Neural cell (in vitro differentiated cells): ENCODE results near the gene CISD2. TPM values are rescaled to one million over a fixed set of nuclear protein-coding genes. Genes with fewer than 3 reads are reported as not detected.

ENCODE experiments used
- H2AFZ ChIP-seq: fragments of 200-600, 300-800 bp; sonication (generic), shearing (Covaris generic); 2 replicates; pipeline ENCODE4 v1.6.0; 2014; ENCODE audit warnings: low read depth, mild to moderate bottlenecking, antibody characterized with exemption, low read length, moderate library complexity
- H3F3A ChIP-seq: fragments of 200-600 bp; shearing (Covaris generic); 2 replicates; pipeline ENCODE4 v1.6.1; 2016; ENCODE audit warnings: mild to moderate bottlenecking, moderate library complexity, mixed read lengths, antibody characterized with exemption, low read length; ENCODE audit not compliant: insufficient read depth, poor library complexity, severe bottlenecking
- H3K27ac ChIP-seq: fragments of 200-600, 300-800 bp; sonication (generic), shearing (Covaris generic); 2 replicates; pipeline ENCODE4 v1.5.1; 2014; ENCODE audit warnings: mild to moderate bottlenecking, low read length, moderate library complexity
- H3K27me3 ChIP-seq: fragments of 300-800, 200-600 bp; sonication (generic), shearing (Covaris generic); 2 replicates; pipeline ENCODE4 v1.6.0; 2014; ENCODE audit warnings: mild to moderate bottlenecking, low read depth, low read length, moderate library complexity; ENCODE audit not compliant: insufficient read depth
- H3K36me3 ChIP-seq: fragments of 300-800, 200-600 bp; sonication (generic), shearing (Covaris generic); 2 replicates; pipeline ENCODE4 v1.5.1; 2014; ENCODE audit warnings: mild to moderate bottlenecking, antibody characterized with exemption, low read length, moderate library complexity; ENCODE audit not compliant: insufficient read depth
- H3K4me2 ChIP-seq: fragments of 300-800, 200-600 bp; sonication (generic), shearing (Covaris generic); 2 replicates; pipeline ENCODE4 v1.6.0; 2014; ENCODE audit warnings: mild to moderate bottlenecking, low read length
- H3K4me3 ChIP-seq: fragments of 300-800, 200-600 bp; sonication (generic), shearing (Covaris generic); 2 replicates; pipeline ENCODE4 v1.5.1; 2014; ENCODE audit warnings: mild to moderate bottlenecking, low read length, moderate library complexity
- H3K79me2 ChIP-seq: fragments of 200-600 bp; shearing (Covaris generic); replicated peaks from 2 replicates; pipeline ENCODE4 v1.6.0; 2014; ENCODE audit warnings: mild to moderate bottlenecking, low read length, moderate library complexity; ENCODE audit not compliant: insufficient read depth
- H3K9ac ChIP-seq: fragments of 300-800, 200-600 bp; sonication (generic), shearing (Covaris generic); 2 replicates; pipeline ENCODE4 v1.6.1; 2016; ENCODE audit warnings: mild to moderate bottlenecking, low read length, mixed read lengths
- H3K9me2 ChIP-seq: fragments of 200-600 bp; shearing (Covaris generic); 2 replicates; pipeline ENCODE4 v1.6.1; 2016; ENCODE audit warnings: mild to moderate bottlenecking, low read length, mixed read lengths; ENCODE audit not compliant: insufficient read depth
- H3K9me3 ChIP-seq: fragments of 200-600, 300-800 bp; sonication (generic), shearing (Covaris generic); 2 replicates; pipeline ENCODE4 v1.6.1; 2016; ENCODE audit warnings: mild to moderate bottlenecking, mixed run types, low read length, moderate library complexity, mixed read lengths
- H4K20me1 ChIP-seq: fragments of 200-600 bp; shearing (Covaris generic); 2 replicates; pipeline ENCODE4 v1.6.1; 2016; ENCODE audit warnings: mild to moderate bottlenecking, mixed run types; ENCODE audit not compliant: insufficient read depth
- CTCF ChIP-seq: fragments of 450-650 bp; IDR thresholded peaks from 2 replicates; pipeline ENCODE4 v1.5.1; 2014; ENCODE audit warnings: antibody characterized with exemption, mild to moderate bottlenecking, moderate library complexity; ENCODE audit not compliant: poor library complexity, severe bottlenecking
- EP300 ChIP-seq: fragments of 450-650 bp; conservative IDR thresholded peaks from 2 replicates; pipeline ENCODE4 v1.6.1; 2014; ENCODE audit warnings: antibody characterized with exemption, mild to moderate bottlenecking, moderate library complexity; ENCODE audit not compliant: poor library complexity, severe bottlenecking
- EZH2 ChIP-seq: fragments of 200-600, 300-800 bp; shearing (Covaris generic), sonication (generic); IDR thresholded peaks from 2 replicates; pipeline ENCODE4 v1.6.1; 2014; ENCODE audit warnings: antibody characterized with exemption, low read length, borderline replicate concordance, mild to moderate bottlenecking; ENCODE audit not compliant: insufficient read depth, poor library complexity, severe bottlenecking
- MXI1 ChIP-seq: fragments of 450-650 bp; conservative IDR thresholded peaks from 2 replicates; pipeline ENCODE4 v1.6.1; 2014; ENCODE audit warnings: antibody characterized with exemption, mild to moderate bottlenecking; ENCODE audit not compliant: poor library complexity, severe bottlenecking
- POLR2AphosphoS5 ChIP-seq: IDR thresholded peaks from 2 replicates; pipeline ENCODE4 v1.6.1; 2012
- RAD21 ChIP-seq: fragments of 450-650 bp; conservative IDR thresholded peaks from 2 replicates; pipeline ENCODE4 v1.6.1; 2014; ENCODE audit warnings: antibody characterized with exemption, mild to moderate bottlenecking, moderate library complexity
- REST ChIP-seq: IDR thresholded peaks from 2 replicates; pipeline ENCODE4 v1.6.1; 2012; ENCODE audit warnings: borderline replicate concordance
- SMC3 ChIP-seq: fragments of 450-650 bp; conservative IDR thresholded peaks from 2 replicates; pipeline ENCODE4 v1.6.1; 2014; ENCODE audit warnings: antibody characterized with exemption, mild to moderate bottlenecking, moderate library complexity; ENCODE audit not compliant: poor library complexity
- TAF1 ChIP-seq: IDR thresholded peaks from 2 replicates; pipeline ENCODE4 v1.6.1; 2012; ENCODE audit warnings: low read depth
- polyA plus RNA-seq: library from polyadenylated mRNA; depleted of rRNA; stranded (reverse); fragments of >200 nt; gene quantifications from 2 replicates; pipeline ENCODE4 v1.2.3, GENCODE V29; 2014

The CISD2 gene
- polyA plus RNA-seq, 1 donor from 2014 or later, result 102 TPM

GRCh38 chr4:102828497-102828808 lies 40.3 kb upstream of the CISD2 start:
- Histone ChIP-seq H3K9me2 (no peaks in the 10 kb centered on the region), H3K9me3 (no peaks in the 10 kb centered on the region), H3K36me3 (no peaks in the 10 kb centered on the region), H2AFZ (peak overlapping the region; percentile 90), H3K79me2 (peaks cover 52% of the 10 kb centered on the region), H3K27ac (peak overlapping the region; percentile 100), H4K20me1 (peaks cover 14% of the 10 kb centered on the region), H3K9ac (peak overlapping the region; percentile 100), H3K27me3 (no peaks in the 10 kb centered on the region), H3K4me2 (peak overlapping the region; percentile 75), H3F3A (peaks cover 12% of the 10 kb centered on the region), H3K4me3 (peak overlapping the region; percentile 90)
- TF ChIP-seq MXI1 (peak; percentile 15), RAD21 (no peak), CTCF (no peak)

DNA sequence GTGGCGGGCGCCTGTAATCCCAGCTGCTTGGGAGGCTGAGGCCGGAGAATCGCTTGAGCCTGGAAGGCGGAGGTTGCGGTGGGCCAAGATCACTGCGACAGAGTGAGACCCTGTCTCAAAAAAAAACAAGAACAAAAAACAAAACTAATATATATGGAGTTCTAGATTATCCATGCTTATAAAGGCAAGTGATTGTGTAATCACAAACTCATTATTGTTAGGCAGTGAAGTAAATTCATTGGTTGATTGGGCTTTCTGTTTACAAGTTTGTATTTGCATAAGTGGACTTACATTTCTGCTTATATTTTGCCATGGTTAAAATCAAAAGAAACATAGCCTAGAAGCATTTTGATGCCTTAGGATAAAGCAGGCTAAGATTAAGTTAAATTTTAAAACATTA lies 39.0 kb upstream of the CISD2 start:
- Histone ChIP-seq H3K4me2 (no peak overlapping the region), H2AFZ (no peak overlapping the region), H3K9me3 (no peaks in the 10 kb centered on the region), H4K20me1 (peaks cover 11% of the 10 kb centered on the region), H3F3A (peaks cover 12% of the 10 kb centered on the region), H3K79me2 (peaks cover 38% of the 10 kb centered on the region), H3K36me3 (no peaks in the 10 kb centered on the region), H3K4me3 (peak overlapping the region; percentile 90), H3K9ac (no peak overlapping the region), H3K9me2 (no peaks in the 10 kb centered on the region), H3K27ac (no peak overlapping the region), H3K27me3 (no peaks in the 10 kb centered on the region)
- no peak for TF ChIP-seq TAF1
- TF ChIP-seq CTCF, result no peak

DNA sequence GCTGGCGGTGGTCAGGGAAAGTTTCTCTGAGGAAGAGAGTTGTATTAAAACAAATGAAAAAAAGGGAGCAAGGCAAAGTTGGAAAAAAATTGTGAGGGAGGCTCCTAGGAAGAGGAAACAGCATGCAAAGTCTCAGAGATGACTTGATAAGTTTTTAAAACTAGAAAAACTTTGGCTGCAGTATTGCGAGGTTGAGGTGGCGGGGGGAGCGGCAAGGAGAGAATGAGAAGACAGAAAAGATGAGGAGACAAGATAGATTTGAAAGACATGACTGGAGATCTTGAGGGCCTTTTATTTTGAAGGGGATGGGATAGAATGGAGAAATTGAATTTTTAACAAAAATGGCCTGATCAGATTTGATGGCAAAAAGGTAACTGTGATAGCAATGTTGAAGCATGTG lies 36.7 kb upstream of the CISD2 start:
- TF ChIP-seq EZH2, result no peak
- no peak for TF ChIP-seq EP300
- TF ChIP-seq POLR2AphosphoS5, result no peak
- no peak for TF ChIP-seq SMC3
- no peak for TF ChIP-seq MXI1
- TF ChIP-seq TAF1, result no peak
- no peak for TF ChIP-seq CTCF
- no peak for TF ChIP-seq RAD21
- TF ChIP-seq REST, result no peak
- Histone ChIP-seq H3K79me2 (peaks cover 19% of the 10 kb centered on the region), H3K4me3 (no peak overlapping the region), H3K27me3 (no peaks in the 10 kb centered on the region), H4K20me1 (no peaks in the 10 kb centered on the region), H3F3A (peaks cover 4% of the 10 kb centered on the region), H3K27ac (no peak overlapping the region), H2AFZ (no peak overlapping the region), H3K36me3 (no peaks in the 10 kb centered on the region), H3K9ac (no peak overlapping the region), H3K9me3 (no peaks in the 10 kb centered on the region), H3K9me2 (no peaks in the 10 kb centered on the region), H3K4me2 (no peak overlapping the region)
